HepG2 (cell line): ENCODE results near the gene CHMP2B. TPM values are rescaled to one million over a fixed set of nuclear protein-coding genes. Genes with fewer than 3 reads are reported as not detected.

Source experiments
- ATAC-seq: fragments of 200-7000 bp; cut with Tn5 transposase; 3 replicates; pipeline ENCODE4 v1.9.1; 2020; ENCODE audit warnings: mild to moderate bottlenecking, moderate library complexity
- BruUV-seq: library from RNA; stranded (reverse); fragments of 400-500 nt; replicated peaks from 2 replicates; lab custom pipeline; 2021; lab: Mats Ljungman, UMichigan
- CTCF ChIA-PET: fragments of 300-600 bp; formaldehyde crosslinking; extraction: SDS; loops from one replicate; lab custom pipeline; 2021; ENCODE audit warnings: low total read pairs, inconsistent platforms, low intra/inter-chr PET ratio; lab: Yijun Ruan, JAX
- POLR2A ChIA-PET: fragments of 350-600 bp; sonication (Branson Sonifier 250); formaldehyde crosslinking; loops from one replicate; lab custom pipeline; 2020; ENCODE audit warnings: antibody characterized with exemption, inconsistent platforms; lab: Yijun Ruan, JAX
- DNase-seq: peaks from one replicate; pipeline ENCODE4 v3.0.0-alpha.2; 2015; ENCODE audit warnings: low spot score
- FAIRE-seq: peaks from 3 replicates; lab custom pipeline; 2011; peaks lifted over from hg19 to GRCh38; lab: Jason Lieb, UNC
- H2AFZ ChIP-seq: one replicate; pipeline ENCODE4 v1.6.1; 2011; ENCODE audit warnings: low read length, inconsistent platforms
- H3K27ac ChIP-seq: fragments of 300-600 bp; 3 replicates; pipeline ENCODE4 v1.8.0; 2011; ENCODE audit warnings: mixed run types, mild to moderate bottlenecking, mixed read lengths, low read length, inconsistent platforms; ENCODE audit not compliant: insufficient read depth; ENCODE audit errors: extremely low read length
- H3K27me3 ChIP-seq, 2 experiments: fragments of 200-600 bp in 1 of 2; 2 replicates in 1 of 2; 3 replicates in 1 of 2; pipeline versions ENCODE4 v1.6.0 to v1.8.0; 2011; ENCODE audit warnings: low read length in 2 of 2, mild to moderate bottlenecking in 2 of 2, moderate library complexity in 2 of 2, inconsistent platforms in 1 of 2; ENCODE audit not compliant: insufficient read depth in 2 of 2, control insufficient read depth in 1 of 2
- H3K36me3 ChIP-seq, 2 experiments: fragments of 200-600 bp in 1 of 2; replicated peaks in 1 of 2; 2 replicates in 1 of 2; 3 replicates in 1 of 2; pipeline versions ENCODE4 v1.5.1 to v1.8.0; 2011; ENCODE audit warnings: low read length in 2 of 2, inconsistent platforms in 1 of 2; ENCODE audit not compliant: insufficient read depth in 2 of 2, control insufficient read depth in 1 of 2
- H3K4me1 ChIP-seq: 2 replicates; pipeline ENCODE4 v1.5.1; 2012; ENCODE audit warnings: low read length, inconsistent platforms; ENCODE audit not compliant: insufficient read depth
- H3K4me2 ChIP-seq: 2 replicates; pipeline ENCODE4 v1.6.0; 2011; ENCODE audit warnings: low read depth, low read length, inconsistent platforms
- H3K4me3 ChIP-seq, 3 experiments: fragments of 200-600 bp in 1 of 3; sonication (generic), shearing (Covaris generic) in 1 of 3; replicated peaks in 1 of 3; 2 replicates each; pipeline ENCODE4 v1.5.1; 2011 to 2016; ENCODE audit warnings: low read length in 3 of 3, inconsistent platforms in 2 of 3, low read depth in 2 of 3, mild to moderate bottlenecking in 2 of 3, control low read depth in 1 of 3, mixed read lengths in 1 of 3; ENCODE audit not compliant: insufficient read depth in 1 of 3
- H3K79me2 ChIP-seq: one replicate; pipeline ENCODE4 v1.6.1; 2011; ENCODE audit warnings: low read length, inconsistent platforms; ENCODE audit not compliant: insufficient read depth
- H3K9ac ChIP-seq: 2 replicates; pipeline ENCODE4 v1.6.0; 2011; ENCODE audit warnings: mild to moderate bottlenecking, low read depth, low read length, inconsistent platforms; ENCODE audit not compliant: insufficient read depth
- H3K9me3 ChIP-seq: 2 replicates; pipeline ENCODE4 v1.5.1; 2012; ENCODE audit warnings: mild to moderate bottlenecking, low read length
- H4K20me1 ChIP-seq: 2 replicates; pipeline ENCODE4 v1.6.0; 2011; ENCODE audit warnings: inconsistent platforms, mild to moderate bottlenecking, low read length, moderate library complexity; ENCODE audit not compliant: insufficient read depth
- ATAD3A ChIP-seq: sonication (generic); formaldehyde crosslinking; IDR thresholded peaks from 2 replicates; pipeline ENCODE4 v1.4.0; 2020; ENCODE audit warnings: missing genetic modification reagents
- ATRX ChIP-seq: sonication (generic); formaldehyde crosslinking; IDR thresholded peaks from 2 replicates; pipeline ENCODE4 v1.4.0; 2020; ENCODE audit warnings: missing genetic modification reagents, borderline replicate concordance
- HNRNPL ChIP-seq: fragments of 200-400 bp; formaldehyde crosslinking; IDR thresholded peaks from 2 replicates; pipeline ENCODE4 v1.6.1; 2017; ENCODE audit warnings: mild to moderate bottlenecking, low read depth, low read length
- POLR2G ChIP-seq: fragments of 200-400 bp; formaldehyde crosslinking; IDR thresholded peaks from 2 replicates; pipeline ENCODE4 v1.6.1; 2018; ENCODE audit warnings: mild to moderate bottlenecking, low read depth, low read length, moderate library complexity
- REPIN1 ChIP-seq: sonication (generic); formaldehyde crosslinking; IDR thresholded peaks from 2 replicates; pipeline ENCODE4 v1.8.0; 2022; ENCODE audit warnings: missing genetic modification reagents, low read depth, mild to moderate bottlenecking, borderline replicate concordance
- RORA ChIP-seq: sonication (generic); formaldehyde crosslinking; IDR thresholded peaks from 2 replicates; pipeline ENCODE4 v1.5.0; 2020; ENCODE audit warnings: mild to moderate bottlenecking, missing genetic modification reagents, moderate library complexity
- ZNF781 ChIP-seq: sonication (generic); formaldehyde crosslinking; IDR thresholded peaks from 2 replicates; pipeline ENCODE4 v1.5.1; 2020; ENCODE audit warnings: borderline replicate concordance, mild to moderate bottlenecking, missing genetic modification reagents; ENCODE audit errors: not compliant biosample characterization
- WGBS: methylation state at CpG from one replicate; pipeline ENCODE4 v1.1.6; 2017; ENCODE audit warnings: low lambda C conversion rate; 5-methylcytosine and 5-hydroxymethylcytosine counted together
- in situ Hi-C: cut with HindIII; loops from 2 replicates; pipeline ENCODE4 v1.10.0; 2017; ENCODE audit warnings: low pct_unique_long_range_greater_than_20kb; ENCODE audit not compliant: extremely low pct_ligation_motif_present
- intact Hi-C: fragments of 100-400 bp; cut with micrococcal nuclease; formaldehyde crosslinking; loops from one replicate; pipeline ENCODE4 v1.10.0; 2022; ENCODE audit not compliant: unreplicated experiment
- polyA plus RNA-seq, 8 experiments: library from polyadenylated mRNA; depleted of rRNA in 3 of 8; stranded (reverse) in 7 of 8; unstranded in 1 of 8; fragments of >200 nt; fragmentation: Illumina TruSeq in 4 of 8; extraction: Trizol in 4 of 8; gene quantifications; 2 replicates each; pipeline versions ENCODE4 v1.2.1 to v1.2.3, GENCODE V29; 2011 to 2016; ENCODE audit warnings: low read depth in 4 of 8, missing spikeins in 1 of 8, mixed read lengths in 1 of 8; ENCODE audit not compliant: insufficient read depth in 1 of 8
- total RNA-seq, 5 experiments: library from RNA; depleted of rRNA; stranded (reverse); fragments of >200 nt; fragmentation: Illumina TruSeq; extraction: Trizol; gene quantifications; 2 replicates each; pipeline ENCODE4 v1.2.3, GENCODE V29; 2016; ENCODE audit warnings: low read depth in 1 of 5
- TF ChIP-seq, protein P1 (sequence below): sonication (generic); formaldehyde crosslinking; IDR thresholded peaks from one replicate; pipeline ENCODE4 v1.5.1; 2020; ENCODE audit warnings: mild to moderate bottlenecking, missing genetic modification reagents; ENCODE audit errors: not compliant biosample characterization
- TF ChIP-seq, protein P2 (sequence below), 2 experiments: IDR thresholded peaks; 2 replicates each; pipeline ENCODE4 v1.6.1; 2011 to 2012; ENCODE audit warnings: low read length in 2 of 2, borderline replicate concordance in 1 of 2, low read depth in 1 of 2, mild to moderate bottlenecking in 1 of 2, moderate library complexity in 1 of 2

The CHMP2B gene
- total and polyA plus RNA-seq, 2 of the 13 experiments (the other 11 are each of a cell fraction or from before 2014, with no cell fraction given) = 6.9 to 33.5 TPM

DNA sequence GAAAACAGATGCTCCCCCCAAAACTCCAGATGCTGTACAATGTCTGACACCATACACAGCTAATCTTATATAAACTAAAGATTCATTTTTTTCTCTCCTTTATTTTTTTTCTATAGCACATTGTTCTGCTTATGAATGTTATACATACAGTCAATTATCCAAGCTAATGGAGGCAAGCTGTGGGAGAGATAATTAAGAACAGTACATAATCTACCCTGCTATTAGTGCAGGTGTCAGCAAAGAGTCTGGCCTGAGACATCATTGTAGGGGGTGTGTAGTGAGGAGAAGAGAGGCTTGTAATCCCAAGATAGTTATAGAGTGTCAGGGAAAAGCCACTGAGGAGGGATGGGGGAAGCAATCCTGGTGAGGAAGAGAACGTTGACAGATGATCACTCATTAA, 25.4 kb upstream of the CHMP2B start:
- DNase-seq = no peak
- WGBS = 81% methylated on average over 1 of the region's 1 CpG
- H2AFZ ChIP-seq = no peak overlapping the region
- FAIRE-seq = no peak
- H3K4me2 ChIP-seq = no peak overlapping the region
- no peak overlapping the region for H3K9ac ChIP-seq
- intact Hi-C loops (no loop called here), in situ Hi-C loops (no loop called here)
- no peak overlapping the region for H3K27ac ChIP-seq
- H3K9me3 ChIP-seq = no peaks in the 10 kb centered on the region
- ChIA-PET POLR2A (no interaction called here), CTCF (no interaction called here)
- no peak overlapping the region for H3K4me3 ChIP-seq
- ATAC-seq = no peak
- no peaks in the 10 kb centered on the region for H3K27me3 ChIP-seq
- no peaks in the 10 kb centered on the region for H3K36me3 ChIP-seq
- no peaks in the 10 kb centered on the region for H4K20me1 ChIP-seq
- H3K4me1 ChIP-seq = peaks cover 50% of the 10 kb centered on the region
- no peaks in the 10 kb centered on the region for H3K79me2 ChIP-seq
- BruUV-seq = no TSS peak
- no peak for TF ChIP-seq ATAD3A (CRISPR knock-in tag)
- TF ChIP-seq ZNF781 (CRISPR knock-in tag) = no peak
- TF ChIP-seq RORA (CRISPR knock-in tag) = no peak
- TF ChIP-seq, protein P1, sequence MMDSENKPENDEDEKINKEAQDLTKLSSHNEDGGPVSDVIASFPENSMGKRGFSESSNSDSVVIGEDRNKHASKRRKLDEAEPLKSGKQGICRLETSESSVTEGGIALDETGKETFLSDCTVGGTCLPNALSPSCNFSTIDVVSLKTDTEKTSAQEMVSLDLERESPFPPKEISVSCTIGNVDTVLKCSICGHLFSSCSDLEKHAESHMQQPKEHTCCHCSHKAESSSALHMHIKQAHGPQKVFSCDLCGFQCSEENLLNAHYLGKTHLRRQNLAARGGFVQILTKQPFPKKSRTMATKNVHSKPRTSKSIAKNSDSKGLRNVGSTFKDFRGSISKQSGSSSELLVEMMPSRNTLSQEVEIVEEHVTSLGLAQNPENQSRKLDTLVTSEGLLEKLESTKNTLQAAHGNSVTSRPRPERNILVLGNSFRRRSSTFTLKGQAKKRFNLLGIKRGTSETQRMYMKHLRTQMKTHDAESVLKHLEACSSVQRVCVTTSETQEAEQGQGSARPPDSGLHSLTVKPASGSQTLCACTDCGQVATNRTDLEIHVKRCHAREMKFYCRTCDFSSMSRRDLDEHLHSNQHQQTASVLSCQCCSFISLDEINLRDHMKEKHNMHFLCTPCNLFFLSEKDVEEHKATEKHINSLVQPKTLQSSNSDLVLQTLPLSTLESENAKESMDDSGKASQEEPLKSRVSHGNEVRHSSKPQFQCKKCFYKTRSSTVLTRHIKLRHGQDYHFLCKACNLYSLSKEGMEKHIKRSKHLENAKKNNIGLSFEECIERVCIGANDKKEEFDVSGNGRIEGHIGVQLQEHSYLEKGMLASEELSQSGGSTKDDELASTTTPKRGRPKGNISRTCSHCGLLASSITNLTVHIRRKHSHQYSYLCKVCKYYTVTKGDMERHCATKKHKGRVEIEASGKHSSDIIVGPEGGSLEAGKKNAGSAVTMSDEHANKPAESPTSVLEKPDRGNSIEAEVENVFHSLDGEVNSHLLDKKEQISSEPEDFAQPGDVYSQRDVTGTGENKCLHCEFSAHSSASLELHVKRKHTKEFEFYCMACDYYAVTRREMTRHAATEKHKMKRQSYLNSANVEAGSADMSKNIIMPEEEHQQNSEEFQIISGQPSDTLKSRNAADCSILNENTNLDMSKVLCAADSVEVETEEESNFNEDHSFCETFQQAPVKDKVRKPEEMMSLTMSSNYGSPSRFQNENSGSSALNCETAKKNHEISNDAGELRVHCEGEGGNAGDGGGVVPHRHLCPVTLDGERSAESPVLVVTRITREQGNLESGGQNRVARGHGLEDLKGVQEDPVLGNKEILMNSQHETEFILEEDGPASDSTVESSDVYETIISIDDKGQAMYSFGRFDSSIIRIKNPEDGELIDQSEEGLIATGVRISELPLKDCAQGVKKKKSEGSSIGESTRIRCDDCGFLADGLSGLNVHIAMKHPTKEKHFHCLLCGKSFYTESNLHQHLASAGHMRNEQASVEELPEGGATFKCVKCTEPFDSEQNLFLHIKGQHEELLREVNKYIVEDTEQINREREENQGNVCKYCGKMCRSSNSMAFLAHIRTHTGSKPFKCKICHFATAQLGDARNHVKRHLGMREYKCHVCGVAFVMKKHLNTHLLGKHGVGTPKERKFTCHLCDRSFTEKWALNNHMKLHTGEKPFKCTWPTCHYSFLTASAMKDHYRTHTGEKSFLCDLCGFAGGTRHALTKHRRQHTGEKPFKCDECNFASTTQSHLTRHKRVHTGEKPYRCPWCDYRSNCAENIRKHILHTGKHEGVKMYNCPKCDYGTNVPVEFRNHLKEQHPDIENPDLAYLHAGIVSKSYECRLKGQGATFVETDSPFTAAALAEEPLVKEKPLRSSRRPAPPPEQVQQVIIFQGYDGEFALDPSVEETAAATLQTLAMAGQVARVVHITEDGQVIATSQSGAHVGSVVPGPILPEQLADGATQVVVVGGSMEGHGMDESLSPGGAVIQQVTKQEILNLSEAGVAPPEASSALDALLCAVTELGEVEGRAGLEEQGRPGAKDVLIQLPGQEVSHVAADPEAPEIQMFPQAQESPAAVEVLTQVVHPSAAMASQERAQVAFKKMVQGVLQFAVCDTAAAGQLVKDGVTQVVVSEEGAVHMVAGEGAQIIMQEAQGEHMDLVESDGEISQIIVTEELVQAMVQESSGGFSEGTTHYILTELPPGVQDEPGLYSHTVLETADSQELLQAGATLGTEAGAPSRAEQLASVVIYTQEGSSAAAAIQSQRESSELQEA = no peak
- no peak for TF ChIP-seq ATRX (CRISPR knock-in tag)
- no peak for TF ChIP-seq POLR2G
- TF ChIP-seq REPIN1 = no peak
- TF ChIP-seq, protein P2, sequence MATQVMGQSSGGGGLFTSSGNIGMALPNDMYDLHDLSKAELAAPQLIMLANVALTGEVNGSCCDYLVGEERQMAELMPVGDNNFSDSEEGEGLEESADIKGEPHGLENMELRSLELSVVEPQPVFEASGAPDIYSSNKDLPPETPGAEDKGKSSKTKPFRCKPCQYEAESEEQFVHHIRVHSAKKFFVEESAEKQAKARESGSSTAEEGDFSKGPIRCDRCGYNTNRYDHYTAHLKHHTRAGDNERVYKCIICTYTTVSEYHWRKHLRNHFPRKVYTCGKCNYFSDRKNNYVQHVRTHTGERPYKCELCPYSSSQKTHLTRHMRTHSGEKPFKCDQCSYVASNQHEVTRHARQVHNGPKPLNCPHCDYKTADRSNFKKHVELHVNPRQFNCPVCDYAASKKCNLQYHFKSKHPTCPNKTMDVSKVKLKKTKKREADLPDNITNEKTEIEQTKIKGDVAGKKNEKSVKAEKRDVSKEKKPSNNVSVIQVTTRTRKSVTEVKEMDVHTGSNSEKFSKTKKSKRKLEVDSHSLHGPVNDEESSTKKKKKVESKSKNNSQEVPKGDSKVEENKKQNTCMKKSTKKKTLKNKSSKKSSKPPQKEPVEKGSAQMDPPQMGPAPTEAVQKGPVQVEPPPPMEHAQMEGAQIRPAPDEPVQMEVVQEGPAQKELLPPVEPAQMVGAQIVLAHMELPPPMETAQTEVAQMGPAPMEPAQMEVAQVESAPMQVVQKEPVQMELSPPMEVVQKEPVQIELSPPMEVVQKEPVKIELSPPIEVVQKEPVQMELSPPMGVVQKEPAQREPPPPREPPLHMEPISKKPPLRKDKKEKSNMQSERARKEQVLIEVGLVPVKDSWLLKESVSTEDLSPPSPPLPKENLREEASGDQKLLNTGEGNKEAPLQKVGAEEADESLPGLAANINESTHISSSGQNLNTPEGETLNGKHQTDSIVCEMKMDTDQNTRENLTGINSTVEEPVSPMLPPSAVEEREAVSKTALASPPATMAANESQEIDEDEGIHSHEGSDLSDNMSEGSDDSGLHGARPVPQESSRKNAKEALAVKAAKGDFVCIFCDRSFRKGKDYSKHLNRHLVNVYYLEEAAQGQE (IDR thresholded peaks at IDR 0.05; ENCODE audit: borderline replicate concordance in 1 of 2, low read depth in 1 of 2, low read length in 2 of 2) = no peak
- no peak for TF ChIP-seq HNRNPL
